Activated T-helper 17 cell treated with anti-CD3 and anti-CD28 coated beads, Interleukin-2, amount 50 U/mL, for 72 hours (primary cell): ENCODE measurements around the gene HLA-DOB. TPM values are rescaled to one million over a fixed set of nuclear protein-coding genes. Genes with fewer than 3 reads are reported as not detected.
"Not testable (repeated sequence)": the region's sequence is repeated elsewhere in the genome, so short reads cannot be mapped to it uniquely, and the experiment has no call there.

ENCODE experiments used
- ATAC-seq: fragments of 150-1000 bp; cut with Tn5 transposase; replicated peaks from 2 replicates; pipeline ENCODE4 v1.10.0; 2021; ENCODE audit warnings: mild to moderate bottlenecking, moderate library complexity
- H3K27ac Mint-ChIP-seq: one replicate; pipeline ENCODE4 v1.8.0; 2022; ENCODE audit warnings: mixed read lengths
- H3K27me3 Mint-ChIP-seq: one replicate; pipeline ENCODE4 v1.8.0; 2022; ENCODE audit warnings: mixed read lengths
- H3K36me3 Mint-ChIP-seq: one replicate; pipeline ENCODE4 v1.8.0; 2022; ENCODE audit warnings: low read depth, mild to moderate bottlenecking, mixed read lengths
- H3K4me1 Mint-ChIP-seq: one replicate; pipeline ENCODE4 v1.8.0; 2022; ENCODE audit warnings: mixed read lengths
- H3K4me3 Mint-ChIP-seq: one replicate; pipeline ENCODE4 v1.8.0; 2022; ENCODE audit warnings: mild to moderate bottlenecking, mixed read lengths
- H3K9me3 Mint-ChIP-seq: one replicate; pipeline ENCODE4 v1.8.0; 2022; ENCODE audit warnings: mixed read lengths
- total RNA-seq, 2 donors: library from RNA; stranded (reverse); gene quantifications; one replicate each; pipeline ENCODE4 v1.2.3, GENCODE V29; 2022

Gene HLA-DOB
- total RNA-seq, 2 donors from 2014 or later = 2.8 to 4.2 TPM

- no peaks in the 10 kb centered on the region for H3K36me3 Mint-ChIP-seq
- peaks cover 41% of the 10 kb centered on the region for H3K27me3 Mint-ChIP-seq
- H3K9me3 Mint-ChIP-seq = no peaks in the 10 kb centered on the region
- no peak overlapping the region for H3K27ac Mint-ChIP-seq
- ATAC-seq = no peak
- no peaks in the 10 kb centered on the region for H3K4me1 Mint-ChIP-seq
- H3K4me3 Mint-ChIP-seq = no peak overlapping the region
These were observed 9.7 kb downstream of the HLA-DOB start for GRCh38 chr6:32807020-32807580.

- ATAC-seq, H3K4me3 Mint-ChIP-seq: not testable (repeated sequence)
These were observed 11.4 kb downstream of the HLA-DOB start for GRCh38 chr6:32805404-32805803.

GRCh38 chr6:32803416-32803815 lies 13.4 kb downstream of the HLA-DOB start:
- no peak for ATAC-seq
- Mint-ChIP-seq H3K9me3 (peaks cover 5% of the 10 kb centered on the region), H3K27ac (no peak overlapping the region), H3K4me1 (no peaks in the 10 kb centered on the region), H3K36me3 (no peaks in the 10 kb centered on the region), H3K27me3 (peaks cover 59% of the 10 kb centered on the region), H3K4me3 (no peak overlapping the region)

More at GRCh38 chr6:32805404-32805803, 11.4 kb downstream of the HLA-DOB start:
- H3K36me3 Mint-ChIP-seq, H3K4me1 Mint-ChIP-seq, H3K27ac Mint-ChIP-seq, H3K9me3 Mint-ChIP-seq: not testable (repeated sequence)
- H3K27me3 Mint-ChIP-seq = peaks cover 52% of the 10 kb centered on the region

- Mint-ChIP-seq H3K27ac (no peak overlapping the region), H3K27me3 (peaks cover 52% of the 10 kb centered on the region), H3K36me3 (no peaks in the 10 kb centered on the region), H3K4me3 (no peak overlapping the region), H3K9me3 (peaks cover 6% of the 10 kb centered on the region), H3K4me1 (no peaks in the 10 kb centered on the region)
- no peak for ATAC-seq
These were observed 17.1 kb downstream of the HLA-DOB start for GRCh38 chr6:32799740-32800139.

GRCh38 chr6:32799168-32799567 lies 17.6 kb downstream of the HLA-DOB start:
- no peaks in the 10 kb centered on the region for H3K4me1 Mint-ChIP-seq
- H3K9me3 Mint-ChIP-seq = peaks cover 6% of the 10 kb centered on the region
- H3K4me3 Mint-ChIP-seq = no peak overlapping the region
- no peak overlapping the region for H3K27ac Mint-ChIP-seq
- peaks cover 52% of the 10 kb centered on the region for H3K27me3 Mint-ChIP-seq
- ATAC-seq = no peak
- no peaks in the 10 kb centered on the region for H3K36me3 Mint-ChIP-seq

GRCh38 chr6:32796848-32797776 lies 19.7 kb downstream of the HLA-DOB start:
- peak; percentile 62 for ATAC-seq
- H3K4me3 Mint-ChIP-seq = peak overlapping the region; percentile 38
- peaks cover 50% of the 10 kb centered on the region for H3K27me3 Mint-ChIP-seq
- peaks cover 6% of the 10 kb centered on the region for H3K9me3 Mint-ChIP-seq
- H3K36me3 Mint-ChIP-seq = no peaks in the 10 kb centered on the region
- H3K27ac Mint-ChIP-seq = no peak overlapping the region
- no peaks in the 10 kb centered on the region for H3K4me1 Mint-ChIP-seq

GRCh38 chr6:32794510-32794909 lies 22.3 kb downstream of the HLA-DOB start:
- peaks cover 6% of the 10 kb centered on the region for H3K9me3 Mint-ChIP-seq
- H3K27ac Mint-ChIP-seq = no peak overlapping the region
- H3K36me3 Mint-ChIP-seq = no peaks in the 10 kb centered on the region
- H3K4me3 Mint-ChIP-seq = no peak overlapping the region
- no peaks in the 10 kb centered on the region for H3K4me1 Mint-ChIP-seq
- no peak for ATAC-seq
- H3K27me3 Mint-ChIP-seq = peaks cover 53% of the 10 kb centered on the region

- Mint-ChIP-seq H3K27ac (no peak overlapping the region), H3K9me3 (no peaks in the 10 kb centered on the region), H3K4me3 (no peak overlapping the region), H3K27me3 (peaks cover 51% of the 10 kb centered on the region), H3K36me3 (no peaks in the 10 kb centered on the region), H3K4me1 (no peaks in the 10 kb centered on the region)
- no peak for ATAC-seq
These were observed 23.8 kb downstream of the HLA-DOB start for GRCh38 chr6:32792901-32793435.

GRCh38 chr6:32790306-32790705 lies 26.5 kb downstream of the HLA-DOB start:
- Mint-ChIP-seq H3K27ac (no peak overlapping the region), H3K9me3 (no peaks in the 10 kb centered on the region), H3K4me3 (no peak overlapping the region), H3K4me1 (no peaks in the 10 kb centered on the region), H3K27me3 (peaks cover 66% of the 10 kb centered on the region), H3K36me3 (no peaks in the 10 kb centered on the region)
- no peak for ATAC-seq

- Mint-ChIP-seq H3K27ac (no peak overlapping the region), H3K27me3 (peaks cover 49% of the 10 kb centered on the region), H3K9me3 (peaks cover 3% of the 10 kb centered on the region), H3K4me1 (no peaks in the 10 kb centered on the region), H3K4me3 (no peak overlapping the region), H3K36me3 (no peaks in the 10 kb centered on the region)
- ATAC-seq = peak; percentile 69
These were observed 30.8 kb downstream of the HLA-DOB start for GRCh38 chr6:32785781-32786533.

GRCh38 chr6:32782923-32783322 lies 33.9 kb downstream of the HLA-DOB start:
- peaks cover 40% of the 10 kb centered on the region for H3K27me3 Mint-ChIP-seq
- ATAC-seq, H3K27ac Mint-ChIP-seq, H3K4me1 Mint-ChIP-seq, H3K36me3 Mint-ChIP-seq, H3K4me3 Mint-ChIP-seq, H3K9me3 Mint-ChIP-seq: not testable (repeated sequence)

GRCh38 chr6:32779036-32779435 lies 37.8 kb downstream of the HLA-DOB start:
- H3K9me3 Mint-ChIP-seq = peaks cover 3% of the 10 kb centered on the region
- peaks cover 25% of the 10 kb centered on the region for H3K27me3 Mint-ChIP-seq
- no peak overlapping the region for H3K27ac Mint-ChIP-seq
- H3K4me3 Mint-ChIP-seq = no peak overlapping the region
- ATAC-seq = no peak
- H3K4me1 Mint-ChIP-seq = no peaks in the 10 kb centered on the region
- H3K36me3 Mint-ChIP-seq = no peaks in the 10 kb centered on the region

- Mint-ChIP-seq H3K36me3 (no peaks in the 10 kb centered on the region), H3K9me3 (no peaks in the 10 kb centered on the region), H3K27me3 (peaks cover 25% of the 10 kb centered on the region), H3K4me3 (no peak overlapping the region), H3K27ac (no peak overlapping the region), H3K4me1 (no peaks in the 10 kb centered on the region)
- ATAC-seq = no peak
These were observed 41.7 kb downstream of the HLA-DOB start for GRCh38 chr6:32775071-32775470.

- Mint-ChIP-seq H3K27me3 (peaks cover 31% of the 10 kb centered on the region), H3K9me3 (no peaks in the 10 kb centered on the region), H3K4me3 (no peak overlapping the region), H3K4me1 (no peaks in the 10 kb centered on the region), H3K27ac (no peak overlapping the region), H3K36me3 (no peaks in the 10 kb centered on the region)
- peak; percentile 38 for ATAC-seq
These were observed 42.4 kb downstream of the HLA-DOB start for GRCh38 chr6:32774426-32774825.
